A549 (cell line): ENCODE results near the gene BIN1. TPM values are rescaled to one million over a fixed set of nuclear protein-coding genes. Genes with fewer than 3 reads are reported as not detected.

Experiments
- ATAC-seq, 2 experiments: fragments of 200-7000 bp in 1 of 2; fragments of >200 bp in 1 of 2; cut with Nextera tagmentation in 1 of 2; cut with Tn5 transposase in 1 of 2; 3 replicates each; pipeline versions ENCODE4 v1.8.0 to v1.9.1; 2018 to 2020; ENCODE audit warnings: mild to moderate bottlenecking in 1 of 2, moderate library complexity in 1 of 2
- CTCF ChIA-PET: fragments of 300-600 bp; sonication (Branson Sonifier 250); formaldehyde crosslinking; extraction: SDS; loops from one replicate; lab custom pipeline; 2021; ENCODE audit warnings: antibody characterized with exemption, inconsistent platforms; lab: Yijun Ruan, JAX
- POLR2A ChIA-PET: fragments of 350-600 bp; formaldehyde crosslinking; extraction: SDS; loops from one replicate; lab custom pipeline; 2021; ENCODE audit warnings: antibody characterized with exemption, inconsistent platforms; lab: Yijun Ruan, JAX
- DNase-seq, 2 experiments: peaks; one replicate each; pipeline versions ENCODE4 v3.0.0 to v3.0.0-alpha.2; 2011 to 2016; ENCODE audit warnings: low read depth in 1 of 2, low spot score in 1 of 2
- FAIRE-seq: peaks from 2 replicates; lab custom pipeline; 2011; peaks lifted over from hg19 to GRCh38; lab: Jason Lieb, UNC
- H3K27ac ChIP-seq, 2 experiments: fragments of >200 bp; sonication (Bioruptor Twin); formaldehyde crosslinking; 3 replicates each; pipeline ENCODE4 v1.5.1; 2016 to 2017
- H3K4me1 ChIP-seq: fragments of >200 bp; sonication (Bioruptor Twin); formaldehyde crosslinking; 3 replicates; pipeline ENCODE4 v1.6.1; 2016
- H3K4me2 ChIP-seq: fragments of >200 bp; sonication (Bioruptor Twin); formaldehyde crosslinking; 3 replicates; pipeline ENCODE4 v1.6.1; 2016
- H3K4me3 ChIP-seq: fragments of >200 bp; sonication (Bioruptor Twin); formaldehyde crosslinking; 3 replicates; pipeline ENCODE4 v1.5.1; 2016
- H3K9me3 ChIP-seq: fragments of >200 bp; sonication (Bioruptor Twin); formaldehyde crosslinking; 3 replicates; pipeline ENCODE4 v1.6.1; 2016
- ESRRA ChIP-seq: fragments of 150-350 bp; IDR thresholded peaks from 2 replicates; pipeline ENCODE4 v1.6.1; 2014; ENCODE audit warnings: mild to moderate bottlenecking, low read length, borderline replicate concordance
- MAFK ChIP-seq: fragments of 450-650 bp; IDR thresholded peaks from 2 replicates; pipeline ENCODE4 v1.6.1; 2014; ENCODE audit not compliant: partially characterized antibody
- polyA plus RNA-seq, 4 experiments: library from polyadenylated mRNA; depleted of rRNA in 3 of 4; stranded (reverse); fragments of >200 nt; fragmentation: RNase III in 1 of 4; extraction: RNeasy Plus Mini Kit Qiagen cat#74134 plus additional on column Dnase treatment in 1 of 4; gene quantifications; 2 replicates in 3 of 4; 3 replicates in 1 of 4; pipeline ENCODE4 v1.2.3, GENCODE V29; 2011 to 2017
- small RNA-seq, 6 experiments: library from RNA; depleted of rRNA; stranded (forward); fragments of <200 nt; gene quantifications; one replicate each; pipeline ENCODE3, GENCODE V24; 2012

Gene BIN1
- polyA plus RNA-seq, 2 of the 4 experiments (the other 2 are of a cell fraction) = 15.5 to 34.1 TPM

DNA sequence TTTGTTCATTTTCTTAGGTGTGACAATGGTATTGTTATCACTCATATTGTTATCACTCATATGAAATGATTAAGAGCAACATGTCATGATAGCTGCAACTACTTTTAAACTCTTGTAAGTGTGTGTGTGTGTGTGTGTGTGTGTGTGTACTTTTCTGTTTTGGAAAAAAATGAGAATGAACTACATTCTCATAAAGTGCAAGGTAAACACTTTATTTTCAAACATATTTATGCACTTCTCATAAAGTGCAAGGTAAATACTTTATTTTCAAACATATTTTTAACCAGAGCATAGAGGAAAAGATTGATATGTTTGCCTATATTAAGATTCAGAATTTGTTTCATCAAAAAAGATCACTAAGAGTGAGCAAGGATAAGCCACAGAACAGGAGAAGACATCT lies 108.5 kb downstream of the BIN1 start:
- DNase-seq (no peak), FAIRE-seq (no peak), ATAC-seq (no peak)
- Histone ChIP-seq H3K9me3 (no peaks in the 10 kb centered on the region), H3K4me1 (no peaks in the 10 kb centered on the region), H3K4me3 (no peak overlapping the region), H3K27ac (no peak overlapping the region), H3K4me2 (no peak overlapping the region)
- POLR2A ChIA-PET = no interaction called here
- TF ChIP-seq MAFK (peak; percentile 45), ESRRA (no peak)
- CTCF ChIA-PET = no interaction called here

Small RNA genes lying within 50 kb of the gene (small RNA-seq; reads per million reads assigned to genes)
- 0 reads per million in 6 experiments for gene RNU7-182P

Other genes starting within 250 kb of the BIN1 start
- not detected in 2 replicates for gene TEX51, start 208.3 kb downstream of the BIN1 start, polyA plus RNA-seq (2011; rRNA removed)
- gene TEX51, start 208.3 kb downstream of the BIN1 start, polyA plus RNA-seq (2017; fragmentation: RNase III; extraction: RNeasy Plus Mini Kit Qiagen cat#74134 plus additional on column Dnase treatment) = not detected in 3 replicates
- gene CYP27C1, start 113.1 kb upstream of the BIN1 start, polyA plus RNA-seq (2011; rRNA removed) = 2.2 TPM in 2 replicates
- gene CYP27C1, start 113.1 kb upstream of the BIN1 start, polyA plus RNA-seq (2017; fragmentation: RNase III; extraction: RNeasy Plus Mini Kit Qiagen cat#74134 plus additional on column Dnase treatment) = 3.0 to 5.5 TPM (median 4.6 TPM) in 3 replicates
- 68.3 and 79.0 TPM in 2 replicates for gene ERCC3, start 187.0 kb upstream of the BIN1 start, polyA plus RNA-seq (2011; rRNA removed)
- 51.0 to 57.9 TPM (median 55.7 TPM) in 3 replicates for gene ERCC3, start 187.0 kb upstream of the BIN1 start, polyA plus RNA-seq (2017; fragmentation: RNase III; extraction: RNeasy Plus Mini Kit Qiagen cat#74134 plus additional on column Dnase treatment)